Prostate gland (tissue), 2 donors: ENCODE data around the gene PLEKHF1. TPM values are rescaled to one million over a fixed set of nuclear protein-coding genes. Genes with fewer than 3 reads are reported as not detected.

Experiments used
- DNase-seq: peaks from one replicate; pipeline ENCODE4 v3.0.0-alpha.2; 2019; ENCODE audit warnings: low spot score
- H3K27ac ChIP-seq, 2 donors: fragments of 200-600 bp; sonication (generic); 2 replicates each; pipeline ENCODE4 v1.5.1; 2017 to 2019
- H3K27me3 ChIP-seq: fragments of 200-600 bp; sonication (generic); replicated peaks from 2 replicates; pipeline ENCODE4 v1.5.1; 2019; ENCODE audit not compliant: insufficient read depth
- H3K36me3 ChIP-seq, 2 donors: fragments of 200-600 bp; sonication (generic); 1 replicate in 1 of 2; 2 replicates in 1 of 2; pipeline versions ENCODE4 v1.5.1 to v1.8.1; 2017 to 2019
- H3K4me1 ChIP-seq: fragments of 200-600 bp; sonication (generic); replicated peaks from 2 replicates; pipeline ENCODE4 v1.5.1; 2019
- H3K4me3 ChIP-seq, 2 donors: fragments of 200-600 bp; sonication (generic); 2 replicates each; pipeline ENCODE4 v1.5.1; 2017 to 2019
- H3K9me3 ChIP-seq: fragments of 200-600 bp; sonication (generic); 2 replicates; pipeline ENCODE4 v1.5.1; 2017
- CTCF ChIP-seq, 4 experiments: fragments of 200-600 bp in 2 of 4; fragments of 450-650 bp in 2 of 4; sonication (generic) in 2 of 4; IDR thresholded peaks; 1 replicate in 3 of 4; 2 replicates in 1 of 4; pipeline ENCODE4 v1.5.1; 2016 to 2019; ENCODE audit warnings: antibody characterized with exemption in 4 of 4, mild to moderate bottlenecking in 2 of 4, moderate library complexity in 2 of 4
- POLR2A ChIP-seq: fragments of 450-650 bp; IDR thresholded peaks from one replicate; pipeline ENCODE4 v1.6.1; 2016; ENCODE audit warnings: antibody characterized with exemption, mild to moderate bottlenecking
- POLR2AphosphoS5 ChIP-seq: sonication (generic); formaldehyde crosslinking; IDR thresholded peaks from one replicate; pipeline ENCODE4 v1.6.1; 2017; ENCODE audit warnings: antibody characterized with exemption
- WGBS: methylation state at CpG from one replicate; pipeline ENCODE4 v1.1.5; 2018; 5-methylcytosine and 5-hydroxymethylcytosine counted together
- intact Hi-C: fragments of 100-400 bp; cut with DNase I; formaldehyde crosslinking; loops from one replicate; pipeline ENCODE4 v1.14.2; 2022
- total RNA-seq, 2 donors: library from RNA; depleted of rRNA; stranded (reverse); fragments of >200 nt; gene quantifications; one replicate each; pipeline ENCODE4 v1.1.0, GENCODE V29; 2016

PLEKHF1 gene
- total RNA-seq, 2 donors from 2014 or later: 64.3 to 64.4 TPM

DNA sequence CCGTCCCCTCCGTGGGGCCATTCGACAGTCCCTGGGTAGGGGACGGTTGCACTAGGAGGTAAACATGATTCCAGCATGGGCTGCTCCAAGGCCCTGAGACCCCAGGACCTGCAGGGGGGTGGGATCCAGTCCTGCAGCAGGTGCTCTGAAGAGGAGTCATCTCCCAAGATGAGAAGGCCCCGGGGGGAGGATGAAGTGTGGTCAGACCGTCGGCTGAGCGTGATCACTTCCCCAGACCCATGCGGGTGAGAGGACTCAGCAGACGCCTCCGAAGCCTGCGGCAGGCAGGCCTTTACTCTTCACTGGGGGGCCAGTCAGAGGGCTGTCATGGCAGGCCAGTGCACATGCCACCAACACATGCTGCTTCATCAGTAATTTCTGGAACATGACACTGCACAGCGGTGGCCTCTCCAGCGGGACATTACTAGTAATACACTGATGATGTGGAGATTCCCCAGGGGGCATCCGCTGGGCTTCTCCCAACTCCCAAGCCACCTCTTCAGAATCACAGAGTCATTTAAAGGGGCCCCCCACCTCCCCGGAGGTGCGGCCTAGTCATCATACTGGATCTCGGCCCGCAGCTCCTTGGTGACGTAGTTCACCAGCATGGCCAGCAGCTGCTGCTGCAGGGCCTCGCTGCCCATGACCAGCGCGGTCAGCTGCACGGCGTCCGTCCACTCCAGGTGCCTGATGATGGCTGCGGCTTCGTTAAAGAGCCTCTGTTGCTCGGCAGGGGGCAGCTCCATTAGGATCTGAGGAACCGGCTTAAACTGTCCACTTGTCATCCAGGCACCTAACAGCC, 37.1 kb downstream of the PLEKHF1 start:
- 88% methylated on average over 30 of the region's 30 CpGs for WGBS
- no peaks in the 10 kb centered on the region for H3K36me3 ChIP-seq
- H3K4me1 ChIP-seq: no peaks in the 10 kb centered on the region
- no peak overlapping the region for H3K4me3 ChIP-seq
- intact Hi-C loops: no loop called here
- H3K27me3 ChIP-seq: no peaks in the 10 kb centered on the region
- no peaks in the 10 kb centered on the region for H3K9me3 ChIP-seq
- H3K27ac ChIP-seq: no peak overlapping the region
- no peak for TF ChIP-seq POLR2AphosphoS5
- no peak for TF ChIP-seq CTCF (IDR thresholded peaks at IDR 0.05)
- TF ChIP-seq POLR2A: no peak
- DNase-seq: no peak

DNA sequence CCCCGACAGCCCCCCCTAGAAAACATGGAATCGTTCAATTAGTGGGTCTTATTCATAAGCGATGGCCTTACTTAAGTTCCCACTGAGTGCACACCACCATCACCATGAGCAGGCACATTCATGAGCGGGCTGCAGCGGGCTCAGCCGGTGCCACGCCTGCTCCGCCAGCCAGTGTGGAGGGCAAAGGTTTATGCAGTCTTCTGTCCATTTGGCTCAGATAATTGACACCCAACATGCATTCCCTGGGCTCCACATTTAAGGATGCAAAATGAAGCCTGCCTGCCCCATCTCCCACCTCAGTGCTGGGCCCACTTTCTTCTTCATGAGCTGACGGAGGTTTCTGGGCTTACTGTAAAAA, 37.7 kb downstream of the PLEKHF1 start:
- WGBS: 93% methylated on average over 9 of the region's 9 CpGs

GRCh38 chr19:29704562-29705558, 39.6 kb downstream of the PLEKHF1 start:
- Histone ChIP-seq H3K4me3 (no peak overlapping the region), H3K36me3 (no peaks in the 10 kb centered on the region), H3K27ac (no peak overlapping the region), H3K9me3 (no peaks in the 10 kb centered on the region), H3K4me1 (no peaks in the 10 kb centered on the region), H3K27me3 (no peaks in the 10 kb centered on the region)
- TF ChIP-seq POLR2AphosphoS5 (no peak), POLR2A (no peak), CTCF (IDR thresholded peaks at IDR 0.05) (no peak)
- WGBS: 88% methylated on average over 14 of the region's 14 CpGs
- intact Hi-C loops: no loop called here
- DNase-seq: no peak

More for the DNA sequence above, 37.7 kb downstream of the PLEKHF1 start:
- no peak overlapping the region for H3K27ac ChIP-seq
- intact Hi-C loops: no loop called here
- no peaks in the 10 kb centered on the region for H3K9me3 ChIP-seq
- TF ChIP-seq CTCF (IDR thresholded peaks at IDR 0.05) (no peak), POLR2AphosphoS5 (no peak), POLR2A (no peak)
- no peak for DNase-seq
- no peaks in the 10 kb centered on the region for H3K4me1 ChIP-seq
- no peaks in the 10 kb centered on the region for H3K27me3 ChIP-seq
- H3K36me3 ChIP-seq: no peaks in the 10 kb centered on the region
- no peak overlapping the region for H3K4me3 ChIP-seq

- intact Hi-C loops: no loop called here
- TF ChIP-seq POLR2AphosphoS5 (no peak), POLR2A (no peak), CTCF (IDR thresholded peaks at IDR 0.05) (no peak)
- no peaks in the 10 kb centered on the region for H3K36me3 ChIP-seq
- H3K9me3 ChIP-seq: no peaks in the 10 kb centered on the region
- H3K4me3 ChIP-seq: no peak overlapping the region
- WGBS: 93% methylated on average over 9 of the region's 9 CpGs
- no peaks in the 10 kb centered on the region for H3K27me3 ChIP-seq
- DNase-seq: no peak
- H3K4me1 ChIP-seq: no peaks in the 10 kb centered on the region
- no peak overlapping the region for H3K27ac ChIP-seq
Observed at GRCh38 chr19:29705706-29706105, 40.4 kb downstream of the PLEKHF1 start.
